ENCODE data around the gene SH2D4B.

Gene SH2D4B

GRCh38 chr10:80504158-80504811 is 33.4 kb upstream of the SH2D4B start:
- no peak for DNase-seq

GRCh38 chr10:80504897-80505465 is 32.7 kb upstream of the SH2D4B start:
- DNase-seq: no peak

- DNase-seq: no peak
Observed at GRCh38 chr10:80506189-80506575, 31.5 kb upstream of the SH2D4B start.

GRCh38 chr10:80506836-80507487 is 30.7 kb upstream of the SH2D4B start:
- DNase-seq: no peak

- no peak for DNase-seq
Observed at GRCh38 chr10:80509108-80509402, 28.6 kb upstream of the SH2D4B start.

GRCh38 chr10:80509403-80510161 is 28.1 kb upstream of the SH2D4B start:
- DNase-seq: no peak

GRCh38 chr10:80512031-80512526 is 25.6 kb upstream of the SH2D4B start:
- DNase-seq: no peak

GRCh38 chr10:80513106-80513505 is 24.6 kb upstream of the SH2D4B start:
- no peak for DNase-seq

- no peak for DNase-seq
Observed at GRCh38 chr10:80515511-80515910, 22.2 kb upstream of the SH2D4B start.

- no peak for DNase-seq
Observed at GRCh38 chr10:80515941-80516340, 21.8 kb upstream of the SH2D4B start.

GRCh38 chr10:80516506-80517075 is 21.1 kb upstream of the SH2D4B start:
- no peak for DNase-seq

GRCh38 chr10:80517416-80518142 is 20.1 kb upstream of the SH2D4B start:
- no peak for DNase-seq

GRCh38 chr10:80518143-80518806 is 19.4 kb upstream of the SH2D4B start:
- DNase-seq: no peak

- DNase-seq: no peak
Observed at GRCh38 chr10:80518807-80519360, 18.8 kb upstream of the SH2D4B start.

- DNase-seq: no peak
Observed at GRCh38 chr10:80519936-80520650, 17.6 kb upstream of the SH2D4B start.

- DNase-seq: no peak
Observed at GRCh38 chr10:80520661-80521470, 16.8 kb upstream of the SH2D4B start.

- DNase-seq: no peak
Observed at GRCh38 chr10:80522756-80523363, 14.8 kb upstream of the SH2D4B start.

- no peak for DNase-seq
Observed at GRCh38 chr10:80523773-80524172, 13.9 kb upstream of the SH2D4B start.

GRCh38 chr10:80524190-80524909 is 13.4 kb upstream of the SH2D4B start:
- DNase-seq: no peak
